ENCODE data around the gene STH. TPM values are rescaled to one million over a fixed set of nuclear protein-coding genes. Genes with fewer than 3 reads are reported as not detected.
A peak's percentile ranks its signal among the peaks of the same experiment; 100 is the strongest.

Gene STH
- total and polyA plus RNA-seq, 8 donors: not detected

GRCh38 chr17:46000292-46000691, 1.2 kb downstream of the STH start:
- intact Hi-C loops (cut with DNase I; ENCODE audit: low total_unique reads): no loop called here
- Histone ChIP-seq H3K9me3 (no peaks in the 10 kb centered on the region), H3K4me1 (peaks cover 7 to 24% (median 19%) of the 10 kb centered on the region in 4 donors), H3K27me3 (no peaks in the 10 kb centered on the region), H3K27ac (no peak overlapping the region), H3K4me3 (no peak overlapping the region), H3K36me3 (no peaks in the 10 kb centered on the region)
- WGBS, 5 donors: 63 to 80% (median 65%) methylated on average over 7 of the region's 7 CpGs
- TF ChIP-seq EP300 (IDR thresholded peaks at IDR 0.05) (no peak), CTCF (IDR thresholded peaks at IDR 0.05) (no peak), POLR2AphosphoS5 (IDR thresholded peaks at IDR 0.05) (no peak), POLR2A (IDR thresholded peaks at IDR 0.05) (no peak)
- DNase-seq: no peak

- H3K4me3 ChIP-seq: no peak overlapping the region
- WGBS, 5 donors: 49 to 83% (median 62%) methylated on average over 2 of the region's 2 CpGs
Observed at GRCh38 chr17:46000757-46001156, 1.7 kb downstream of the STH start.

GRCh38 chr17:46001390-46002310, 2.6 kb downstream of the STH start:
- intact Hi-C loops (cut with DNase I; ENCODE audit: low total_unique reads): no loop called here
- Histone ChIP-seq H3K4me3 (no peak overlapping the region), H3K27me3 (no peaks in the 10 kb centered on the region), H3K4me1 (peaks cover 7 to 24% (median 19%) of the 10 kb centered on the region in 4 donors), H3K27ac (no peak overlapping the region), H3K36me3 (no peaks in the 10 kb centered on the region), H3K9me3 (no peaks in the 10 kb centered on the region)
- TF ChIP-seq POLR2A (IDR thresholded peaks at IDR 0.05) (no peak), EP300 (IDR thresholded peaks at IDR 0.05) (no peak), CTCF (IDR thresholded peaks at IDR 0.05) (no peak), POLR2AphosphoS5 (IDR thresholded peaks at IDR 0.05) (no peak)
- no peak for DNase-seq
- 74 to 82% (median 76%) methylated on average over 13 of the region's 13 CpGs for WGBS, 5 donors

More at GRCh38 chr17:46000757-46001156, 1.7 kb downstream of the STH start:
- H3K4me1 ChIP-seq: peaks cover 7 to 24% (median 19%) of the 10 kb centered on the region in 4 donors
- H3K9me3 ChIP-seq: no peaks in the 10 kb centered on the region
- no peaks in the 10 kb centered on the region for H3K36me3 ChIP-seq
- intact Hi-C loops (cut with DNase I; ENCODE audit: low total_unique reads): no loop called here
- TF ChIP-seq CTCF (IDR thresholded peaks at IDR 0.05) (no peak), EP300 (IDR thresholded peaks at IDR 0.05) (no peak), POLR2AphosphoS5 (IDR thresholded peaks at IDR 0.05) (no peak), POLR2A (IDR thresholded peaks at IDR 0.05) (no peak)
- no peak overlapping the region for H3K27ac ChIP-seq
- no peak for DNase-seq
- H3K27me3 ChIP-seq: no peaks in the 10 kb centered on the region

GRCh38 chr17:46002311-46002972, 3.4 kb downstream of the STH start:
- Histone ChIP-seq H3K4me1 (peaks cover 7 to 24% (median 19%) of the 10 kb centered on the region in 4 donors), H3K36me3 (no peaks in the 10 kb centered on the region), H3K4me3 (no peak overlapping the region), H3K27me3 (no peaks in the 10 kb centered on the region), H3K27ac (no peak overlapping the region), H3K9me3 (no peaks in the 10 kb centered on the region)
- WGBS, 5 donors: 21 to 27% (median 24%) methylated on average over 8 of the region's 8 CpGs
- intact Hi-C loops (cut with DNase I; ENCODE audit: low total_unique reads): no loop called here
- TF ChIP-seq CTCF (IDR thresholded peaks at IDR 0.05) (peak in 6 of 7 experiments; percentile 82 to 99 (median 98)), EP300 (IDR thresholded peaks at IDR 0.05) (no peak)
- DNase-seq: peak; percentile 83 to 88
